GM19240 (cell line): ENCODE data around the gene UBA52.
"Not testable (repeated sequence)": the region's sequence is repeated elsewhere in the genome, so short reads cannot be mapped to it uniquely, and the experiment has no call there.

ENCODE experiments used
- DNase-seq: peaks from one replicate; pipeline ENCODE4 v3.0.0; 2011; ENCODE audit warnings: low spot score; ENCODE audit not compliant: insufficient read length

UBA52 gene

GRCh38 chr19:18592732-18593131 is 21.1 kb downstream of the UBA52 start:
- DNase-seq, result not testable (repeated sequence)

DNA sequence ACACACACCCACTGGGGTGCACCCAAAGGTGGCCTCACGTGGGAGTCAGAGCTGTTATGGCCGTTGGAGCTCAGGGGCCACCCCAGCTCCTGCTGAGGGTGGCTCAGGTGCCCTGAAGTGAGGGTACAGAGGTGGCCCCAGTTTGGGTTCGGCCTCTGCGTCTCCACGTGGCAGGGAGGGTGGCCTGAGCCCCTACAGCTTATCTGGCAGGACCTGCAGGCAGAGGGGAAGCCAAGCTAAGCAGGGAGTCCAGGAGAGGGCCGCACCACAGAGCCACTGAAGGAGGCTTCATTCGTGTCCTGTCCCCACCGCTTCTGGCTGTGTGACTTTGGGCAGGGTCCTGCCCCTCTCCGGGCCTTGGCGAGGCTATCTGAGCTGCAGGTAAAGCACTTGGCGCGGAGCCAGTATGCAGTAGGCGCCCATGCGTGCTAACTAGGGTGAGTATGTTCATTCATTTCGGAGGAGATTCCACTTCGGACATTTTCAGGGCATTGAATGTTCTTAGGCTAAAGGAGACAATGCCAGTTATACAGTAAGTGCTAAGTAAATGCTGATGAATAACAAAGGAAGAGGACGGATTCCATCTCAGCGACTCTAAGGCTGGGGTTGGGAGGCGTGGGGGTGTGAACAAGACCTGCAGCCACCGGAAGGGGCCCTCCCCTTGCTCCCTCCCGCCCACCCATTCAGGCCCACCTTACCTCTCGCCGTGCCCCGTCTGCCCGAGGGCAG is 21.9 kb downstream of the UBA52 start:
- DNase-seq, result no peak

GRCh38 chr19:18594096-18594823 is 22.6 kb downstream of the UBA52 start:
- DNase-seq, result peak; percentile 89

GRCh38 chr19:18594824-18595373 is 23.2 kb downstream of the UBA52 start:
- no peak for DNase-seq

DNA sequence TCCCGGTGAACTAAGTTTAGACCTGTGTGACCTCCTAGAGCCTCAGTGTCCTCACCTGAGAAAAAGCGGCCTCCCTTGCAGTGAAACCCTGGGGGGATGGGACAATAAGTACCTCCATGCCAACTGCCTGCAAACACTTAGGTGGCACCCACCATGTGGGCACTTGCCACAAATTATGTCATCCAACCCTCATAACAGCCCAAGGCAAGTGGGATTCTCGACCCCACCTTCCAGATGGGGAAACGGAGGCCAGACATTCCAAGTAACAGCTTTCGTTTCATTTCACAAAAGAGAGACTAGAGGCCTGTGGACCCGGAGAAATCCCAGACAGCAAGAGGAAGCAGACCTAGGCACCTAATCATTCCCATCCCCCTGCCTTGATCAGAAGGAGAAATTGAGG is 23.8 kb downstream of the UBA52 start:
- DNase-seq, result no peak

DNA sequence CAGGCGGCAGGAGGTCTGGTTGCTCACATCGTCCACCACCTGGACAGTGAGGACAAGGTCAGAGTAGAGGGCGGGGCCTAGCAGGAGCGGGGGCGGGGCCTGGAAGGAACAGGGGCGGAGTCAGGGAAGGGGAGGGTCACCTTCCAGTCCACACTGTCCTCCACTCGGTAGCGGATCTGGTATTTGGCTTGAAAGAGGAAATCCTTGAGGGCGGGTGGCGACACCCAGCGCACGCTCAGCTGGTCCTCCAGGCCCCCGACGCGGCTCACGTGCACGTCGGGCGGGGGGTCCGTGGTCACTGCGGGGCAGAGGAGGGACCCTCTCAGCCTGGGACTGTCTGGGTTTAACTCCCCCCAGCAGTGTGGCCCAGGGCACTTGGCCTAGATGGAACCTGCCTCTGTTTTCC is 25.1 kb downstream of the UBA52 start:
- no peak for DNase-seq

GRCh38 chr19:18597809-18598660 is 26.4 kb downstream of the UBA52 start:
- DNase-seq, result no peak

- no peak for DNase-seq
These were observed 27.8 kb downstream of the UBA52 start for GRCh38 chr19:18599485-18599884.

GRCh38 chr19:18600692-18601397 is 29.2 kb downstream of the UBA52 start:
- DNase-seq, result not testable (repeated sequence)

- no peak for DNase-seq
These were observed 30.2 kb downstream of the UBA52 start for GRCh38 chr19:18601875-18602274.

- DNase-seq, result no peak
These were observed 31.7 kb downstream of the UBA52 start for GRCh38 chr19:18603255-18603957.

DNA sequence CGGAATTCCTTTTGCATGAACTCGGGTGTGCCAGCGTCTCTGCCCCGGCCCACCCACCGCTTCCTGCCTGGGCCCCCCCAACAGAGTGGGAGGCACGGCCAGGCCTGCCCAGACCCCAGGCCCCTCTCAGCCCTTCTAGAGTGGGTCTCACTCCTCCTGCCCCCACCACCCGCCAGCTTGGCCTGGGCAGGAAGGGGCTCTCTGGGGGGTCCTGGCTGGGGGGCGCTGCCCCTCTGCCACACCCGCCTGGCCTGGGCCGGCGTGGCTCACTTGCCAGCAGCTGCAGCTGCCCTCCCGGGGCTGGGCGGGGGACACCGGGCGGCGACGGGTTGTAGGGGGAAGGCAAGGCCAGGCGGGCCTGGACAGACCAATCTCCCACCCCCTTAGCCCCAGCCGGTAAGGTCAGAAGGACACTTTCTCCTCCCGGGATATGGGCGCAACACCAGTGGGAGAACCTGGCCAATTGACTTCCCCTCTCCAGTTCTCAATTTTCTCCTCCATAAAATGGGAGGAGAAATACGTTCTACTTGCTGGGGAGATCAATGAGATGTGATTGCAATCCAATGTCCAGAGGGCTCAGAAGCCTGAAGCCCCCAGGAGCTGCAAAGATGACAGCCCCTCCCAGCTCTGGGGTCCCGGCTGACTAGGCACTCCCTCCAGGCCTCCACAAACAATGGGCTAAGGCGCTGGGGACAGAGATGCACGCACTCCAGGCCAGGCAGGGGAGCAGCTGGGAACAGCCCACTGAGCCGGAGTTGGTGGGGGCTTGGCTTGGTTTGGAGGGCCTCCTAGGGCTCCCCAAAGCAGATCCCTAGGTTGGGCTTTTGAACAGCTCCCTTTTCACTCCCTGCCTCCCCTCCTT is 32.5 kb downstream of the UBA52 start:
- no peak for DNase-seq

DNA sequence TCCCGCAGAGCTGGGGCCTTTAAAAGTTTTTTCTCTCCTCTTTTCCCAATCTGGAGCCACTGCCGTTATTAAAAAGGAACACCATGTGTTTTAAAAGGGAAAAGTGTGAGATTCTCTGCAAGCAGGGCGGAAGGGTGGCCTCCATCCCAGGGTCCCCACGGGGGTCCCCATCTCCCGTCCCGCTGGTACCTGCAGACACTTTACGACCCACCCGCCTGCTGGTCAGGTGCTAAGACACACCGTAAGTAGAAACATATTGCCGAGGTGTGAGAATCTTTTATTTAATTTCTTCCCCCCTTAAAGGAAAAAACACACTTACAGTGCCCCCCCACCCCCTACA is 33.1 kb downstream of the UBA52 start:
- DNase-seq, result no peak

DNA sequence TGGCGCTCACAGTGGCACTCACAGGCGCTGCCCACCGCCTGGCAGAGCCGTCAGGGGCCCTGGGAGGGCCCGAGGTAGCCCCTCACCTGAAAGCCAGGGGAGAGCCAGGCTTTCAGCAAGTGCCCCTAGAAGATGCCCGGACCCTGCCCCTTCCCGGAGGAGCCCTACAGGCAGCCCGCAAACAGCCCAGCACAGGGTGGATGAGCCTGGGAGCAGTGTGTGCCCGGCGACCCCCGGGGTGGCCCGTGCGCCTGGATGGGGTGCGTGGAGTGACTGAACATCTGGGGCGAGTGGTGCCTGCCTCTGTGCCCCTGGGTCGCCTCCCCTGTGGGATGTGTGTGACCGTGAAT is 33.5 kb downstream of the UBA52 start:
- no peak for DNase-seq

- DNase-seq, result no peak
These were observed 34.1 kb downstream of the UBA52 start for GRCh38 chr19:18605546-18606280.

- no peak for DNase-seq
These were observed 34.9 kb downstream of the UBA52 start, which contains the start of gene CRLF1 for GRCh38 chr19:18606281-18607225. Gene CRLF1 (minus strand): TSS chr19:18606799. CDS start chr19:18606656, 143 bp downstream.

DNA sequence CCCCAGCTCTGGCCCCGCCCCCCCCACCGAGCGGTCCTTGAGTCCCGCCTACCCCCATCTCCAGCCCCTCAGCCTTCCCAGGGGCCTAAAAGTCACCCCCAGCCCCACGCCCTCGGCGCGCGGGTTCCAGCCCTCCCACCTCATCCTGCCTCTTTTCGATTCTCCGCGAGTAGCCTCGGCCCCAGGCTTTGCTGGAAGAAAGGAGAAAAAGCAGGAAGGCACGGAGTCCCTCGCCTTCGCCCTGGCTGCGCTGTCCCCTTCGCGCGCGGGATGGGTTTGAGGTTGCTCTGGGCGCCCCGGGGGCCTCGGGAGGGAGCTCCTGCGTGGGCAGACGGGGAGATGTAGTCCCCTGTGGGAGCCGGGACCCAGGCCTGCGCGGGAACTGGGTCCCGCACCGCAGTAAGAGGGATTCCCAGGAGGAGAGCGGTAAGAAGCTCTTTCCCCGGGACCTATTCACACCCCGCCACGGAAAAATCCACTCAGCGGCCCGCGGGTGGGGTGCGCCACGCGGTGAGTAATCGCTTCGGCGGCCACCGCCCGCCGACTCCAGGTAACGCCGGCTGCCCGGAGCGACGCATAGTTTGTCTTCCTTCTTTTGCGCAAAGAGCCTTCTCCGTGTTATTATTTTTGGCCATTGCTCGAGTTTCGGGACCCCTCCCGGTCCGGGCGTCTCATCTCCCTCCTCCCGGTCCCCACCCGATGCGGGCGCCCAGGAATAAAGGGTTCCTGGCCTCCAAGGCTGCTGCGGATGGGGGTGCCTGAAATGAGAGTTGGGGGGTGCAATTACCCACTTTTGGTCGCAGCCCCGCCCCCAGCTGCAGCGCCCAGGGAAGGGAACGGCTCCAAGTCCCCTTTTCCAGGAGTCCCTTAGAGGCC is 35.8 kb downstream of the UBA52 start:
- DNase-seq, result no peak
